Mucosa of descending colon (tissue), 3 donors: Measurements from ENCODE around the gene RICTOR. TPM values are rescaled to one million over a fixed set of nuclear protein-coding genes. Genes with fewer than 3 reads are reported as not detected.
"Not testable (repeated sequence)": the region's sequence is repeated elsewhere in the genome, so short reads cannot be mapped to it uniquely, and the experiment has no call there.

Experiments used
- ATAC-seq: fragments of 200-7000 bp; cut with Tn5 transposase; one replicate; pipeline ENCODE4 v1.9.1; 2020; ENCODE audit warnings: mild to moderate bottlenecking, moderate library complexity
- DNase-seq, 3 donors: peaks; one replicate each; pipeline ENCODE4 v3.0.0-alpha.2; 2020
- H3K36me3 ChIP-seq: fragments of 200-600 bp; one replicate; pipeline ENCODE4 v1.8.0; 2021; ENCODE audit warnings: low read depth, mild to moderate bottlenecking
- H3K4me1 ChIP-seq: fragments of 200-600 bp; one replicate; pipeline ENCODE4 v1.8.0; 2021; ENCODE audit warnings: low read depth, mild to moderate bottlenecking
- H3K4me3 ChIP-seq: fragments of 200-600 bp; one replicate; pipeline ENCODE4 v1.8.0; 2021; ENCODE audit warnings: mild to moderate bottlenecking
- H3K9me3 ChIP-seq: fragments of 200-600 bp; one replicate; pipeline ENCODE4 v1.8.0; 2021; ENCODE audit warnings: mild to moderate bottlenecking
- CTCF ChIP-seq: fragments of 200-600 bp; IDR thresholded peaks from one replicate; pipeline ENCODE4 v1.8.0; 2022; ENCODE audit warnings: antibody characterized with exemption, mild to moderate bottlenecking
- intact Hi-C, 2 donors: fragments of 100-400 bp; cut with DNase I in 1 of 2; cut with micrococcal nuclease in 1 of 2; formaldehyde crosslinking; loops; one replicate each; pipeline versions ENCODE4 v1.11.0 to v1.11.1; 2022; cut with DNase I, micrococcal nuclease
- total RNA-seq, 3 donors: library from RNA; stranded (reverse); fragmentation: NEBNext Ultra II Directional in 2 of 3; extraction: Animal tissue kit (Norgen Biotek cat#: 25700) in 2 of 3; gene quantifications; one replicate each; pipeline versions ENCODE4 v1.2.1 to v1.2.4, GENCODE V29; 2021 to 2023
- donor health status: DM: no; HTN: no; CAD: no; lungs with moderate emphysema.
- donor health status: DM: no; HTN: no; CAD: no.
- donor health status: DM: no; HTN: yes; CAD: no.

Gene RICTOR
- total RNA-seq, 3 donors from 2014 or later = 24.3 to 41.9 (median 36.5) TPM

DNA sequence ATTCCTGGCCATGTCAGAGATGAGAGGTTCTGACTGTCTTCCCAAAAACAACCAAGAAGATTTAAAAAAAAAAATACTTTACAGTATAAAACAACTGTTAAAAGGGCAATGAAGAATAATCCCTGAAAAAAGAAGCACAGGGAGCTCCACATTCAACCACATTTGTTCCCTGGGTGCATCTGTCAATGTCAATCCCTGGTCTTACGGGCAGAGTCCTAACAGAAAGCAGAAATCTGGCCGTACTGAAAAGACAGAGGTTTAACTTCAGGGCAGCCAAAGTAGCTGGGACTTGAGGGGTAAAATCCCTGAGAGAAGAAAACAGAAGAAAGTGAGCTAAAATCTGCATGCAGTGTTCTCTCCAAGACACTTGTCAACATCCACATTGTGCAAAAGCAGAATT is 76.6 kb downstream of the RICTOR start:
- ATAC-seq = no peak
- intact Hi-C loops = loop anchor here in 1 of 2 donors (10.0 kb wide), 1 partner anchor 77 kb away; the partner anchor contains the start of gene RICTOR
- Histone ChIP-seq H3K36me3 (no peaks in the 10 kb centered on the region), H3K4me3 (no peak overlapping the region), H3K9me3 (no peaks in the 10 kb centered on the region), H3K4me1 (no peaks in the 10 kb centered on the region)
- no peak for TF ChIP-seq CTCF
- DNase-seq = no peak

- DNase-seq = no peak
- no peaks in the 10 kb centered on the region for H3K9me3 ChIP-seq
- TF ChIP-seq CTCF = no peak
- no peak for ATAC-seq
- no peak overlapping the region for H3K4me3 ChIP-seq
- intact Hi-C loops = loop anchor here in 1 of 2 donors (10.0 kb wide), 1 partner anchor 79 kb away; the partner anchor contains the start of gene RICTOR
- no peaks in the 10 kb centered on the region for H3K36me3 ChIP-seq
- no peaks in the 10 kb centered on the region for H3K4me1 ChIP-seq
Measured at GRCh38 chr5:38996123-38996522, 78.1 kb downstream of the RICTOR start.

- intact Hi-C loops = loop anchor here in 1 of 2 donors (10.0 kb wide), 1 partner anchor 80 kb away; the partner anchor contains the start of gene RICTOR
- Histone ChIP-seq H3K4me1 (no peaks in the 10 kb centered on the region), H3K4me3 (no peak overlapping the region), H3K36me3 (no peaks in the 10 kb centered on the region), H3K9me3 (no peaks in the 10 kb centered on the region)
- DNase-seq (peak in 1 of 3 donors; percentile 62), ATAC-seq (peak; percentile 68)
- peak; percentile 15 for TF ChIP-seq CTCF
Measured at GRCh38 chr5:38994324-38994927, 79.8 kb downstream of the RICTOR start.

DNA sequence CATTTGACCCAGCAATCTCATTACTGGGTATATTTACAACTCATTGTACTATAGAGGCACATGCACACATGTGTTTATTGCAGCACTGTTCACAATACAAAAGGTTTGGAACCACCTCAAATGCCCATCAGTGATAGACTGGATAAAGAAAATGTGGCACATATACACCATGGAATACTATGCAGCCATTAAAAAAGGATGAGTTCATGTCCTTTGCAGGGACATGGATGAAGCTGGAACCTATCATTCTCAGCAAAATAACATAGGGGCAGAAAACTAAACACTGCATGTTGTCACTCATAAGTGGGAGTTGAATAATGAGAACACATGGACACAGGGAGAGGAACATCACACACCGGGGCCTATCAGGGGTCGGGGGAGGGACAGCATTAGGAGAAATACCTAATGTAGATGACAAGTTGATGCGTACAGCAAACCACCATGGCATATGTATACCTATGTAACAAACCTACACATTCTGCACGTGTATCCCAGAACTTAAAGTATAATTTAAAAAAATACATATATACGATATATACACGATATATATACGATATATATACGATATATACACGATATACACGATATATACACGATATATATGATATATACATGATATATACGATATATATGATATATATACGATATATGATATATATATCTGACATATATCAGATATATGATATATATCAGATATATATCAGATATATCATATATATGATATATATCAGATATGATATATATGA is 84.1 kb downstream of the RICTOR start:
- H3K4me1 ChIP-seq, H3K36me3 ChIP-seq, ATAC-seq, DNase-seq, H3K4me3 ChIP-seq, H3K9me3 ChIP-seq: not testable (repeated sequence)
- intact Hi-C loops = loop anchor here in 1 of 2 donors (10.0 kb wide), 1 partner anchor 85 kb away; the partner anchor contains the start of gene RICTOR

DNA sequence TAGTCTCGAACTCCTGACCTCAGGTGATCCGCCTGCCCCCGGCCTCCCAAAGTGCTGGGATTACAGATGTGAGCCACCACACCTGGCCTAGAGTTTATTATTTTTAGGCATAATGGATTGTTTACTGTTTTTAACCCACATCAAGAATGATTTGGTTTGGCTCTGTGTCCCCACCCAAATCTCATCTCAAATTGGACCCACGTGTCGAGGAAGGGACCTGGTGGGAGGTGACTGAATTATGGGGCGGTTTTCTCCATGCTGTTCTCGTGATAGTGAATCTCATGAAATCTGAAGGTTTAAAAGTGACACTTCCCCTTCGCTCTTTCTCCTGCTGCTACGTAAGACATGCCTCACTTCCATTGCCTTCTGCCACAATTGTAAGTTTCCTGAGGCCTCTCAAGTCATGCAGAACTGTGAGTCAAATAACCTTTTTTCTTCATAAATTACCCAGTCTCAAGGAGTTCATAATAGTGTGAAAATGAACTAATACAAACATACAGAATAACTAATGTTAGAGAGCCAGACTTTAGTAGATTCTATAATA is 88.2 kb downstream of the RICTOR start:
- intact Hi-C loops = no loop called here

More for the DNA sequence above, 88.2 kb downstream of the RICTOR start:
- no peaks in the 10 kb centered on the region for H3K4me1 ChIP-seq
- ATAC-seq (no peak), DNase-seq (no peak)
- no peak for TF ChIP-seq CTCF
- no peaks in the 10 kb centered on the region for H3K9me3 ChIP-seq
- no peak overlapping the region for H3K4me3 ChIP-seq
- H3K36me3 ChIP-seq = no peaks in the 10 kb centered on the region
